HepG2 (cell line): ENCODE results near the gene SYS1. TPM values are rescaled to one million over a fixed set of nuclear protein-coding genes. Genes with fewer than 3 reads are reported as not detected.
A peak's percentile ranks its signal among the peaks of the same experiment; 100 is the strongest.

Source experiments
- CEBPZ ChIP-seq: IDR thresholded peaks from 2 replicates; pipeline ENCODE4 v1.6.1; 2012; ENCODE audit warnings: low read length, improper control_type of control experiment
- HOXD1 ChIP-seq: sonication (generic); formaldehyde crosslinking; IDR thresholded peaks from 2 replicates; pipeline ENCODE4 v1.5.0; 2020; ENCODE audit warnings: missing genetic modification reagents
- JARID2 ChIP-seq: sonication (generic); formaldehyde crosslinking; IDR thresholded peaks from 2 replicates; pipeline ENCODE4 v1.8.1; 2023; ENCODE audit warnings: missing genetic modification reagents, inconsistent platforms; ENCODE audit not compliant: insufficient replicate concordance
- NCOA5 ChIP-seq: sonication (generic); formaldehyde crosslinking; IDR thresholded peaks from 2 replicates; pipeline ENCODE4 v1.4.0; 2020; ENCODE audit warnings: missing genetic modification reagents
- REST ChIP-seq, 2 experiments: IDR thresholded peaks; 2 replicates each; pipeline ENCODE4 v1.6.1; 2011 to 2012; ENCODE audit warnings: low read length in 2 of 2, borderline replicate concordance in 1 of 2, low read depth in 1 of 2, mild to moderate bottlenecking in 1 of 2, moderate library complexity in 1 of 2
- RFXAP ChIP-seq: sonication (generic); formaldehyde crosslinking; IDR thresholded peaks from 2 replicates; pipeline ENCODE4 v1.4.0; 2020; ENCODE audit warnings: missing genetic modification reagents, borderline replicate concordance
- SOX6 ChIP-seq, 2 experiments: fragments of 450-650 bp in 1 of 2; sonication (generic) in 1 of 2; formaldehyde crosslinking in 1 of 2; IDR thresholded peaks; 2 replicates each; pipeline versions ENCODE4 v1.4.0 to v1.6.1; 2017 to 2020; ENCODE audit warnings: antibody characterized with exemption in 1 of 2, mild to moderate bottlenecking in 1 of 2, missing genetic modification reagents in 1 of 2
- TERF1 ChIP-seq: sonication (generic); formaldehyde crosslinking; IDR thresholded peaks from 2 replicates; pipeline ENCODE4 v1.8.0; 2022; ENCODE audit warnings: mild to moderate bottlenecking, missing genetic modification reagents, moderate library complexity
- ZNF207 ChIP-seq: fragments of 450-650 bp; IDR thresholded peaks from 2 replicates; pipeline ENCODE4 v1.6.1; 2016; ENCODE audit warnings: antibody characterized with exemption, borderline replicate concordance
- ZNF260 ChIP-seq: sonication (generic); formaldehyde crosslinking; IDR thresholded peaks from 2 replicates; pipeline ENCODE4 v1.4.0; 2020; ENCODE audit warnings: missing genetic modification reagents, low read depth, mild to moderate bottlenecking, borderline replicate concordance
- ZNF335 ChIP-seq: sonication (generic); formaldehyde crosslinking; IDR thresholded peaks from 2 replicates; pipeline ENCODE4 v1.4.0; 2020; ENCODE audit warnings: missing genetic modification reagents
- ZNF619 ChIP-seq: sonication (generic); formaldehyde crosslinking; IDR thresholded peaks from 2 replicates; pipeline ENCODE4 v1.4.0; 2020; ENCODE audit warnings: mild to moderate bottlenecking, missing genetic modification reagents
- ZNF691 ChIP-seq: sonication (generic); formaldehyde crosslinking; IDR thresholded peaks from 2 replicates; pipeline ENCODE4 v1.4.0; 2020; ENCODE audit warnings: missing genetic modification reagents, low read depth, mild to moderate bottlenecking, borderline replicate concordance
- ZNF703 ChIP-seq: sonication (generic); formaldehyde crosslinking; IDR thresholded peaks from 2 replicates; pipeline ENCODE4 v1.5.1; 2020; ENCODE audit warnings: missing genetic modification reagents, mild to moderate bottlenecking, moderate library complexity, borderline replicate concordance
- ZNF879 ChIP-seq: sonication (generic); formaldehyde crosslinking; IDR thresholded peaks from 2 replicates; pipeline ENCODE4 v1.8.1; 2023; ENCODE audit warnings: missing genetic modification reagents
- polyA plus RNA-seq, 8 experiments: library from polyadenylated mRNA; depleted of rRNA in 3 of 8; stranded (reverse) in 7 of 8; unstranded in 1 of 8; fragments of >200 nt; fragmentation: Illumina TruSeq in 4 of 8; extraction: Trizol in 4 of 8; gene quantifications; 2 replicates each; pipeline versions ENCODE4 v1.2.1 to v1.2.3, GENCODE V29; 2011 to 2016; ENCODE audit warnings: low read depth in 4 of 8, missing spikeins in 1 of 8, mixed read lengths in 1 of 8; ENCODE audit not compliant: insufficient read depth in 1 of 8
- total RNA-seq, 5 experiments: library from RNA; depleted of rRNA; stranded (reverse); fragments of >200 nt; fragmentation: Illumina TruSeq; extraction: Trizol; gene quantifications; 2 replicates each; pipeline ENCODE4 v1.2.3, GENCODE V29; 2016; ENCODE audit warnings: low read depth in 1 of 5
- TF ChIP-seq, protein P1 (sequence below): sonication (generic); formaldehyde crosslinking; IDR thresholded peaks from 2 replicates; pipeline ENCODE4 v1.4.0; 2020; ENCODE audit warnings: mild to moderate bottlenecking, missing genetic modification reagents

SYS1 gene
- total and polyA plus RNA-seq, 2 of the 13 experiments (the other 11 are each of a cell fraction or from before 2014, with no cell fraction given) = 38.3 to 65.6 TPM

GRCh38 chr20:45406260-45407066 is 43.5 kb downstream of the SYS1 start (continued):
- TF ChIP-seq TERF1 = no peak
- peak in 1 of 2 experiments; percentile 34; a peak in 1 of 4 replicates for TF ChIP-seq REST (IDR thresholded peaks at IDR 0.05; ENCODE audit: borderline replicate concordance in 1 of 2, low read depth in 1 of 2, low read length in 2 of 2)
- TF ChIP-seq ZNF335 (CRISPR knock-in tag) = no peak
- no peak for TF ChIP-seq JARID2 (CRISPR knock-in tag)
- TF ChIP-seq NCOA5 (CRISPR knock-in tag) = no peak
- TF ChIP-seq RFXAP = no peak
- TF ChIP-seq ZNF619 (CRISPR knock-in tag) = no peak
- TF ChIP-seq SOX6 (IDR thresholded peaks at IDR 0.05) = no peak
- 0 out of 2 replicates have a peak, but pooled peaks have one; percentile 5 for TF ChIP-seq SOX6 (CRISPR knock-in tag; IDR thresholded peaks at IDR 0.05)
- TF ChIP-seq ZNF691 (CRISPR knock-in tag) = no peak
- no peak for TF ChIP-seq ZNF260 (CRISPR knock-in tag)
- TF ChIP-seq HOXD1 (CRISPR knock-in tag) = no peak; the same call in 1 of the 2 replicates
- TF ChIP-seq ZNF207 = no peak
- TF ChIP-seq CEBPZ = no peak
- TF ChIP-seq ZNF703 (CRISPR knock-in tag) = 0 out of 2 replicates have a peak, but pooled peaks have one; percentile 44
- TF ChIP-seq, protein P1, sequence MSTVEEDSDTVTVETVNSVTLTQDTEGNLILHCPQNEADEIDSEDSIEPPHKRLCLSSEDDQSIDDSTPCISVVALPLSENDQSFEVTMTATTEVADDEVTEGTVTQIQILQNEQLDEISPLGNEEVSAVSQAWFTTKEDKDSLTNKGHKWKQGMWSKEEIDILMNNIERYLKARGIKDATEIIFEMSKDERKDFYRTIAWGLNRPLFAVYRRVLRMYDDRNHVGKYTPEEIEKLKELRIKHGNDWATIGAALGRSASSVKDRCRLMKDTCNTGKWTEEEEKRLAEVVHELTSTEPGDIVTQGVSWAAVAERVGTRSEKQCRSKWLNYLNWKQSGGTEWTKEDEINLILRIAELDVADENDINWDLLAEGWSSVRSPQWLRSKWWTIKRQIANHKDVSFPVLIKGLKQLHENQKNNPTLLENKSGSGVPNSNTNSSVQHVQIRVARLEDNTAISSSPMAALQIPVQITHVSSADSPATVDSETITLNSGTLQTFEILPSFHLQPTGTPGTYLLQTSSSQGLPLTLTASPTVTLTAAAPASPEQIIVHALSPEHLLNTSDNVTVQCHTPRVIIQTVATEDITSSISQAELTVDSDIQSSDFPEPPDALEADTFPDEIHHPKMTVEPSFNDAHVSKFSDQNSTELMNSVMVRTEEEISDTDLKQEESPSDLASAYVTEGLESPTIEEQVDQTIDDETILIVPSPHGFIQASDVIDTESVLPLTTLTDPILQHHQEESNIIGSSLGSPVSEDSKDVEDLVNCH (CRISPR knock-in tag) = no peak
- peak; percentile 74; the same call in 1 of the 2 replicates for TF ChIP-seq ZNF879 (CRISPR knock-in tag)
